Measurements from ENCODE around the gene BAAT.

BAAT gene

GRCh38 chr9:101399643-101399970, 14.8 kb upstream of the BAAT start:
- DNase-seq (ENCODE audit: extremely low spot score) = no peak
- ChIA-PET POLR2A (interaction anchor here (1.6 kb wide), 1 partner anchor 9 kb away, joined by 6 read pairs; no protein-coding TSS in a partner anchor), CTCF (interaction anchor here (1.1 to 2.0 kb wide), 3 partner anchors 11 to 59 kb away, joined by 4 to 8 read pairs (median 5); no protein-coding TSS in a partner anchor)
- TF ChIP-seq CTCF (IDR thresholded peaks at IDR 0.05; ENCODE audit: control extremely low read depth, extremely low read depth, low read depth, missing control alignments) = no peak

DNA sequence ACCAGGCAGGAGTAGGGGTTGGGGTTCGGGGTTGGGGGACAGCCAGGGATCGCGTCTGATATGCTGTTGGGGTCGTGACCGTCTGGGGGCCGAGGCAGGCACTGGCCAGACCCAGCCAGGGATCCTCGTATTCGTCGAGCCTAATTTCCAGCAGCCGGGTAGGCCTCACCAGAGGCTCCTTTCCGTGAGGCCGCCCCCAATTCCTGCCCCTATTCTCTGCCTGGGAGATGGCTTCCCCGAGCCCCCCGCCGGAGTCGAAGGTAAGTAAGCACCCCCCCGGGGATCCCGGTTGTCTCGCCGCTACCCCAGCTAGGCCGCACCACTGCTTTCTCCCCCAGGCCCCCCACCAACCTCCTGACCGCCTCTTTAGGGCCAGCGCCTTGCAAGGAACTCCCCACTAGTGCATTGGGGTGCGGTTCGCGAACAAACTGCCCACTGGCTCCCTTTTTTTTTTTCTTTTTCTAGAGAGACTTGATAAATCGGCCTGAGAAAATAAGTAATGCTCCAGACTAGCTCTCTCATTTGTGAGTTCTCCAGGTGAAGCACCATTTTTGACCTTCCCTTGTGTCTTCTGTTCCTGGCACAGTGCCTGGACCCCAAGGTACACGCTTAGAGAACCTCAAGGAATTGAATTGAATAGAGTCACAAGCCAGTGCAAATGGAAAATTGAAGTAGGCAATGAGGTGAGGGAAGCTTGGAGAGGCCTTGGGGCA, 14.3 kb upstream of the BAAT start:
- TF ChIP-seq CTCF (IDR thresholded peaks at IDR 0.05; ENCODE audit: control extremely low read depth, extremely low read depth, low read depth, missing control alignments) = no peak
- POLR2A ChIA-PET = interaction anchor here (0.7 to 1.6 kb wide), 2 partner anchors 9 to 1054 kb away, joined by 6 read pairs; no protein-coding TSS in a partner anchor
- CTCF ChIA-PET = interaction anchor here (0.8 to 2.0 kb wide), 5 partner anchors 11 to 60 kb away, joined by 3 to 9 read pairs (median 5); no protein-coding TSS in a partner anchor
- DNase-seq (ENCODE audit: extremely low spot score) = no peak

GRCh38 chr9:101398068-101398929, 13.5 kb upstream of the BAAT start, which contains the start of the genes MRPL50 and ZNF189:
Gene MRPL50, minus strand, starts transcription at chr9:101398618. Its CDS starts 26 bp downstream, at chr9:101398592.
Gene ZNF189, plus strand, starts transcription at chr9:101398851. Its CDS starts 306 bp downstream, at chr9:101399157.
- POLR2A ChIA-PET = interaction anchor here (0.6 to 1.6 kb wide), 4 partner anchors 10 to 1053 kb away, joined by 4 to 6 read pairs (median 5); no protein-coding TSS in a partner anchor
- DNase-seq (ENCODE audit: extremely low spot score) = peak; percentile 94
- TF ChIP-seq CTCF (IDR thresholded peaks at IDR 0.05; ENCODE audit: control extremely low read depth, extremely low read depth, low read depth, missing control alignments) = no peak
- CTCF ChIA-PET = interaction anchor here (0.8 to 2.0 kb wide), 3 partner anchors 10 to 61 kb away, joined by 3 to 9 read pairs (median 5); no protein-coding TSS in a partner anchor

DNA sequence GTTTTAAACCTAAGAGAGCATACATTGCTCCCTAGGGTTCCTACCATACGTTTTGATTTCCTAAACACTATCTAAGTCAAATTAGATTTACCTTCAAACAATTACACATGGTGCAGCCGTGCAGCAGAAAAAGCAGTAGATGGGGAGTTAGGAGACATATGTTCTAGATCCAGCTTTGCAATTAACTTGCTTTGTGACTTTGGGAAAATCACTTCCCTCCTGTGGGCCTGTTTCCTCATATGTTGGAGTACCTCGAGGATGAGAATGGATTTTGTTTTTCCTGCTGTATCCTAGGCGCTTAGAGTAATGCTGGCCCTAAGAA, 12.9 kb upstream of the BAAT start:
- no peak for DNase-seq (ENCODE audit: extremely low spot score)
- POLR2A ChIA-PET = no interaction called here
- CTCF ChIA-PET = interaction anchor here (2.0 kb wide), 1 partner anchor 9 kb away, joined by 9 read pairs; no protein-coding TSS in a partner anchor
- TF ChIP-seq CTCF (IDR thresholded peaks at IDR 0.05; ENCODE audit: control extremely low read depth, extremely low read depth, low read depth, missing control alignments) = no peak

DNA sequence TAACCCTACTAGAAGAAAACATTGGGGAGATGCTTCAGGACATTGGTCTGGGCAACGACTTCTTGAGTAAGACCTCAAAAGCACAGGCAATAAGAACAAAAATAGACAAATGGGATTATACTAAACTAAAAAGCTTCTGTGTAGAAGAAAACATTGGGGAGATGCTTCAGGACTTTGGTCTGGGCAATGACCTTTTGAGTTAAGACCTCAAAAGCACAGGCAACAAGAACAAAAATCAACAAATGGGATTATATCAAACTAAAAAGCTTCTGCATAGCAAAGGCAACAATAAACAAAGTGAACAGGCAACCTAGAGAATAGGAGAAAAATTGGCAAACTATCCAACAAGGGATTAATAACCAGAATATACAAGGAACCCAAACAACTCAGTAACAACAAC, 9.9 kb upstream of the BAAT start:
- TF ChIP-seq CTCF (IDR thresholded peaks at IDR 0.05; ENCODE audit: control extremely low read depth, extremely low read depth, low read depth, missing control alignments) = no peak
- DNase-seq (ENCODE audit: extremely low spot score) = no peak
- POLR2A ChIA-PET = no interaction called here
- CTCF ChIA-PET = no interaction called here

GRCh38 chr9:101393135-101393534, 8.3 kb upstream of the BAAT start:
- no peak for TF ChIP-seq CTCF (IDR thresholded peaks at IDR 0.05; ENCODE audit: control extremely low read depth, extremely low read depth, low read depth, missing control alignments)
- ChIA-PET POLR2A (no interaction called here), CTCF (no interaction called here)
- DNase-seq (ENCODE audit: extremely low spot score) = no peak

All from GM10248 (cell line).